Measurements from ENCODE around the gene TEF. TPM values are rescaled to one million over a fixed set of nuclear protein-coding genes. Genes with fewer than 3 reads are reported as not detected.
"Not testable (repeated sequence)": the region's sequence is repeated elsewhere in the genome, so short reads cannot be mapped to it uniquely, and the experiment has no call there.

The TEF gene
- total RNA-seq, 4 donors from 2014 or later: 26.1 to 50.7 (median 37.0) TPM

GRCh38 chr22:41395531-41396240, 13.9 kb downstream of the TEF start:
- peaks cover 0 to 84% of the 10 kb centered on the region in 2 donors for H3K36me3 ChIP-seq
- H3K4me1 ChIP-seq: peaks cover 0 to 46% (median 8%) of the 10 kb centered on the region in 3 donors
- ATAC-seq: no peak
- 92% methylated on average over 4 of the region's 37 CpGs; no CpG with 5 or more reads in 1 of the 2 donors for WGBS, 2 donors (ENCODE audit: low coverage in 1 of 2)
- no peaks in the 10 kb centered on the region for H3K27me3 ChIP-seq
- peak overlapping the region in 3 of 4 donors; percentile 64 to 79 (median 72) for H3K27ac ChIP-seq
- no peak overlapping the region for H3K4me3 ChIP-seq
- TF ChIP-seq POLR2AphosphoS5 (IDR thresholded peaks at IDR 0.05): no peak
- TF ChIP-seq CTCF (IDR thresholded peaks at IDR 0.05): no peak
- no peak for TF ChIP-seq POLR2A (IDR thresholded peaks at IDR 0.05)
- TF ChIP-seq EP300 (IDR thresholded peaks at IDR 0.05): no peak
- no peaks in the 10 kb centered on the region for H3K9me3 ChIP-seq

- H3K9me3 ChIP-seq: no peaks in the 10 kb centered on the region
- H3K4me3 ChIP-seq: no peak overlapping the region
- H3K36me3 ChIP-seq: peaks cover 0 to 68% of the 10 kb centered on the region in 2 donors
- no peak for ATAC-seq
- peak overlapping the region in 1 of 4 donors; percentile 7 for H3K27ac ChIP-seq
- no peaks in the 10 kb centered on the region for H3K27me3 ChIP-seq
- TF ChIP-seq POLR2AphosphoS5 (IDR thresholded peaks at IDR 0.05) (no peak), CTCF (IDR thresholded peaks at IDR 0.05) (no peak), EP300 (IDR thresholded peaks at IDR 0.05) (no peak), POLR2A (IDR thresholded peaks at IDR 0.05) (no peak)
- peaks cover 0 to 50% (median 13%) of the 10 kb centered on the region in 3 donors for H3K4me1 ChIP-seq
- 73 to 87% methylated on average over 8 to 12 of the region's 19 CpGs for WGBS, 2 donors (ENCODE audit: low coverage in 1 of 2)
Observed at GRCh38 chr22:41397143-41397811, 15.5 kb downstream of the TEF start.

DNA sequence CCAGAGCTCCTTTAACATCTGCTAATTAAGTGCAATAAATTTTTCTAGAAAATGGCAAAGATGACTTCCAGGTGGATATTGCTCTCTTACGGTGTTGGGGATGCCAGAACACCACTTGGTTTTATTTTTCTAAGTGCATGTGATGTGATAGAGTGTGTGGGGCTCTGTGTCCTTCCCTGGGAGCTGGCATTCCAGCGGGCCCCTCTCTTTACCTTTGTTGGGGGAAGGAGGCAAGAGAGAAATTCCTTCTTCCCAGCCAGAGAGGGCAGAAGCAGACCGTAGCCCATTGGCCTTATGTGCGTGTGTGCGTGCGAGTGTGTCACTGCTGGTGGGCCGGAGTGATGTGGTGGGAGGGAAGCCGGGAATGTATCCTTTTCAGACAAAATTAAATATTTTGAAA, 17.2 kb downstream of the TEF start:
- peak overlapping the region in 1 of 4 donors; percentile 3 for H3K27ac ChIP-seq
- no peak for ATAC-seq
- WGBS, 2 donors (ENCODE audit: low coverage in 1 of 2): 77 to 81% methylated on average over 7 of the region's 8 CpGs
- peaks cover 0 to 61% of the 10 kb centered on the region in 2 donors for H3K36me3 ChIP-seq
- H3K4me1 ChIP-seq: peaks cover 0 to 52% (median 13%) of the 10 kb centered on the region in 3 donors
- H3K27me3 ChIP-seq: no peaks in the 10 kb centered on the region
- TF ChIP-seq POLR2AphosphoS5 (IDR thresholded peaks at IDR 0.05) (no peak), CTCF (IDR thresholded peaks at IDR 0.05) (no peak), POLR2A (IDR thresholded peaks at IDR 0.05) (no peak), EP300 (IDR thresholded peaks at IDR 0.05) (no peak)
- no peaks in the 10 kb centered on the region for H3K9me3 ChIP-seq
- no peak overlapping the region for H3K4me3 ChIP-seq

- Histone ChIP-seq H3K4me1 (peaks cover 0 to 39% (median 17%) of the 10 kb centered on the region in 3 donors), H3K27ac (peak overlapping the region in 3 of 4 donors; percentile 65 to 72 (median 70)), H3K9me3 (no peaks in the 10 kb centered on the region), H3K27me3 (no peaks in the 10 kb centered on the region), H3K4me3 (no peak overlapping the region), H3K36me3 (peaks cover 0 to 30% of the 10 kb centered on the region in 2 donors)
- ATAC-seq: peak; percentile 41
- TF ChIP-seq POLR2AphosphoS5 (IDR thresholded peaks at IDR 0.05): peak; percentile 44
- no peak for TF ChIP-seq EP300 (IDR thresholded peaks at IDR 0.05)
- no peak for TF ChIP-seq POLR2A (IDR thresholded peaks at IDR 0.05)
- WGBS, 2 donors (ENCODE audit: low coverage in 1 of 2): 17 to 40% methylated on average over 6 to 14 of the region's 16 CpGs
Observed at GRCh38 chr22:41401781-41402648, 20.3 kb downstream of the TEF start.

- WGBS, 2 donors (ENCODE audit: low coverage in 1 of 2): 80 to 87% methylated on average over 2 to 8 of the region's 14 CpGs
- H3K27me3 ChIP-seq, H3K4me3 ChIP-seq, ATAC-seq, H3K9me3 ChIP-seq: not testable (repeated sequence)
- H3K36me3 ChIP-seq: peaks cover 0 to 22% of the 10 kb centered on the region in 2 donors
- H3K27ac ChIP-seq: peak overlapping the region in 3 of 4 donors; percentile 70 to 73 (median 72)
- peaks cover 0 to 39% (median 17%) of the 10 kb centered on the region in 3 donors for H3K4me1 ChIP-seq
Observed at GRCh38 chr22:41402851-41403250, 21.1 kb downstream of the TEF start.
